Measurements from ENCODE around the gene ENTPD7.
"Not testable (repeated sequence)": the region's sequence is repeated elsewhere in the genome, so short reads cannot be mapped to it uniquely, and the experiment has no call there.

The ENTPD7 gene

GRCh38 chr10:99714446-99714845 is 55.1 kb downstream of the ENTPD7 start:
- WGBS (ENCODE audit: insufficient coverage, insufficient read length) = no CpG with 5 or more reads among the region's 5 CpGs
- H3K4me3 ChIP-seq (ENCODE audit: low read length) = no peak overlapping the region
- H3K27me3 ChIP-seq (ENCODE audit: control insufficient read depth, insufficient read depth, low read length) = no peaks in the 10 kb centered on the region
- DNase-seq (ENCODE audit: low read depth, low spot score) = no peak
- H3K27ac ChIP-seq (ENCODE audit: low read length) = no peak overlapping the region
- peaks cover 7% of the 10 kb centered on the region; the same call in 1 of the 2 replicates for H3K36me3 ChIP-seq (ENCODE audit: control insufficient read depth, insufficient read depth, low read length)
- no peaks in the 10 kb centered on the region for H3K9me3 ChIP-seq (ENCODE audit: control insufficient read depth, insufficient read depth, low read length)
- H3K4me1 ChIP-seq (ENCODE audit: control insufficient read depth, insufficient read depth, low read length) = no peaks in the 10 kb centered on the region

- H3K27ac ChIP-seq (ENCODE audit: low read length) = no peak overlapping the region
- H3K9me3 ChIP-seq (ENCODE audit: control insufficient read depth, insufficient read depth, low read length) = no peaks in the 10 kb centered on the region
- no peaks in the 10 kb centered on the region for H3K27me3 ChIP-seq (ENCODE audit: control insufficient read depth, insufficient read depth, low read length)
- no peak overlapping the region for H3K4me3 ChIP-seq (ENCODE audit: low read length)
- no peaks in the 10 kb centered on the region for H3K4me1 ChIP-seq (ENCODE audit: control insufficient read depth, insufficient read depth, low read length)
- peaks cover 10% of the 10 kb centered on the region; the same call in 1 of the 2 replicates for H3K36me3 ChIP-seq (ENCODE audit: control insufficient read depth, insufficient read depth, low read length)
- whole genome bisulfite sequencing (ENCODE audit: insufficient coverage, insufficient read length) = no CpG with 5 or more reads among the region's 2 CpGs
- DNase-seq (ENCODE audit: low read depth, low spot score) = no peak
Observed at GRCh38 chr10:99720387-99720786, 61.1 kb downstream of the ENTPD7 start.

GRCh38 chr10:99730026-99730425 is 70.7 kb downstream of the ENTPD7 start:
- Histone ChIP-seq H3K9me3 (ENCODE audit: control insufficient read depth, insufficient read depth, low read length) (no peaks in the 10 kb centered on the region), H3K4me1 (ENCODE audit: control insufficient read depth, insufficient read depth, low read length) (no peaks in the 10 kb centered on the region), H3K27me3 (ENCODE audit: control insufficient read depth, insufficient read depth, low read length) (no peaks in the 10 kb centered on the region), H3K27ac (ENCODE audit: low read length) (no peak overlapping the region), H3K4me3 (ENCODE audit: low read length) (no peak overlapping the region), H3K36me3 (ENCODE audit: control insufficient read depth, insufficient read depth, low read length) (peaks cover 6% of the 10 kb centered on the region; the same call in 1 of the 2 replicates)
- DNase-seq (ENCODE audit: low read depth, low spot score) = no peak
- no CpG with 5 or more reads among the region's 1 CpG for WGBS (ENCODE audit: insufficient coverage, insufficient read length)

- Histone ChIP-seq H3K27ac (ENCODE audit: low read length) (no peak overlapping the region), H3K36me3 (ENCODE audit: control insufficient read depth, insufficient read depth, low read length) (peaks cover 6% of the 10 kb centered on the region; the same call in 1 of the 2 replicates), H3K9me3 (ENCODE audit: control insufficient read depth, insufficient read depth, low read length) (no peaks in the 10 kb centered on the region), H3K4me1 (ENCODE audit: control insufficient read depth, insufficient read depth, low read length) (no peaks in the 10 kb centered on the region), H3K4me3 (ENCODE audit: low read length) (peak overlapping the region; percentile 93), H3K27me3 (ENCODE audit: control insufficient read depth, insufficient read depth, low read length) (no peaks in the 10 kb centered on the region)
- DNase-seq (ENCODE audit: low read depth, low spot score) = no peak
- no CpG with 5 or more reads among the region's 16 CpGs for WGBS (ENCODE audit: insufficient coverage, insufficient read length)
Observed at GRCh38 chr10:99731306-99732032, 72.2 kb downstream of the ENTPD7 start.

- no peaks in the 10 kb centered on the region for H3K27me3 ChIP-seq (ENCODE audit: control insufficient read depth, insufficient read depth, low read length)
- peaks cover 3% of the 10 kb centered on the region; the same call in 1 of the 2 replicates for H3K36me3 ChIP-seq (ENCODE audit: control insufficient read depth, insufficient read depth, low read length)
- peak within 1 kb of the TSS; percentile 93 for H3K4me3 ChIP-seq (ENCODE audit: low read length)
- no peaks in the 10 kb centered on the region for H3K9me3 ChIP-seq (ENCODE audit: control insufficient read depth, insufficient read depth, low read length)
- H3K27ac ChIP-seq (ENCODE audit: low read length) = no peak within 1 kb of the TSS
- no CpG with 5 or more reads among the region's 73 CpGs for WGBS (ENCODE audit: insufficient coverage, insufficient read length)
- peak; percentile 96 for DNase-seq (ENCODE audit: low read depth, low spot score)
- no peaks in the 10 kb centered on the region for H3K4me1 ChIP-seq (ENCODE audit: control insufficient read depth, insufficient read depth, low read length)
Observed at GRCh38 chr10:99732033-99732842, 72.9 kb downstream of the ENTPD7 start, which contains the start of the genes COX15 and CUTC. Gene COX15 (minus strand): TSS chr10:99732127. CDS start chr10:99732049, 78 bp downstream. Gene CUTC (plus strand): TSS chr10:99732234. CDS start chr10:99732349, 115 bp downstream.

- WGBS (ENCODE audit: insufficient coverage, insufficient read length) = no CpG with 5 or more reads among the region's 8 CpGs
- H3K36me3 ChIP-seq (ENCODE audit: control insufficient read depth, insufficient read depth, low read length) = peaks cover 2% of the 10 kb centered on the region; the same call in 1 of the 2 replicates
Observed at GRCh38 chr10:99733366-99733765, 74.1 kb downstream of the ENTPD7 start.

GRCh38 chr10:99734111-99734510 is 74.8 kb downstream of the ENTPD7 start:
- not testable (repeated sequence) for H3K4me1 ChIP-seq (ENCODE audit: control insufficient read depth, insufficient read depth, low read length); DNase-seq (ENCODE audit: low read depth, low spot score); H3K36me3 ChIP-seq (ENCODE audit: control insufficient read depth, insufficient read depth, low read length); H3K27ac ChIP-seq (ENCODE audit: low read length); H3K9me3 ChIP-seq (ENCODE audit: control insufficient read depth, insufficient read depth, low read length); H3K27me3 ChIP-seq (ENCODE audit: control insufficient read depth, insufficient read depth, low read length); H3K4me3 ChIP-seq (ENCODE audit: low read length)
- no CpG with 5 or more reads among the region's 10 CpGs for WGBS (ENCODE audit: insufficient coverage, insufficient read length)

More at GRCh38 chr10:99733366-99733765, 74.1 kb downstream of the ENTPD7 start:
- no peaks in the 10 kb centered on the region for H3K9me3 ChIP-seq (ENCODE audit: control insufficient read depth, insufficient read depth, low read length)
- H3K27ac ChIP-seq (ENCODE audit: low read length) = no peak overlapping the region
- H3K4me1 ChIP-seq (ENCODE audit: control insufficient read depth, insufficient read depth, low read length) = no peaks in the 10 kb centered on the region
- H3K4me3 ChIP-seq (ENCODE audit: low read length) = no peak overlapping the region
- DNase-seq (ENCODE audit: low read depth, low spot score) = no peak
- H3K27me3 ChIP-seq (ENCODE audit: control insufficient read depth, insufficient read depth, low read length) = no peaks in the 10 kb centered on the region

GRCh38 chr10:99740260-99740659 is 81.0 kb downstream of the ENTPD7 start:
- no peaks in the 10 kb centered on the region for H3K4me1 ChIP-seq (ENCODE audit: control insufficient read depth, insufficient read depth, low read length)
- H3K27me3 ChIP-seq (ENCODE audit: control insufficient read depth, insufficient read depth, low read length) = no peaks in the 10 kb centered on the region
- H3K27ac ChIP-seq (ENCODE audit: low read length) = no peak overlapping the region
- H3K36me3 ChIP-seq (ENCODE audit: control insufficient read depth, insufficient read depth, low read length) = peaks cover 10% of the 10 kb centered on the region; the same call in 1 of the 2 replicates
- DNase-seq (ENCODE audit: low read depth, low spot score) = no peak
- no peak overlapping the region for H3K4me3 ChIP-seq (ENCODE audit: low read length)
- WGBS (ENCODE audit: insufficient coverage, insufficient read length) = no CpG with 5 or more reads among the region's 2 CpGs
- no peaks in the 10 kb centered on the region for H3K9me3 ChIP-seq (ENCODE audit: control insufficient read depth, insufficient read depth, low read length)

GRCh38 chr10:99740933-99741559 is 81.7 kb downstream of the ENTPD7 start:
- Histone ChIP-seq H3K27me3 (ENCODE audit: control insufficient read depth, insufficient read depth, low read length) (no peaks in the 10 kb centered on the region), H3K27ac (ENCODE audit: low read length) (no peak overlapping the region), H3K36me3 (ENCODE audit: control insufficient read depth, insufficient read depth, low read length) (peaks cover 10% of the 10 kb centered on the region; the same call in 1 of the 2 replicates), H3K4me1 (ENCODE audit: control insufficient read depth, insufficient read depth, low read length) (no peaks in the 10 kb centered on the region), H3K4me3 (ENCODE audit: low read length) (no peak overlapping the region), H3K9me3 (ENCODE audit: control insufficient read depth, insufficient read depth, low read length) (no peaks in the 10 kb centered on the region)
- DNase-seq (ENCODE audit: low read depth, low spot score) = no peak
- no CpG with 5 or more reads among the region's 3 CpGs for WGBS (ENCODE audit: insufficient coverage, insufficient read length)

- DNase-seq (ENCODE audit: low read depth, low spot score) = no peak
- no peak overlapping the region for H3K27ac ChIP-seq (ENCODE audit: low read length)
- no peaks in the 10 kb centered on the region for H3K9me3 ChIP-seq (ENCODE audit: control insufficient read depth, insufficient read depth, low read length)
- peaks cover 14% of the 10 kb centered on the region; the same call in 1 of the 2 replicates for H3K36me3 ChIP-seq (ENCODE audit: control insufficient read depth, insufficient read depth, low read length)
- no peaks in the 10 kb centered on the region; the same call in 1 of the 2 replicates for H3K27me3 ChIP-seq (ENCODE audit: control insufficient read depth, insufficient read depth, low read length)
- no peaks in the 10 kb centered on the region for H3K4me1 ChIP-seq (ENCODE audit: control insufficient read depth, insufficient read depth, low read length)
- no peak overlapping the region for H3K4me3 ChIP-seq (ENCODE audit: low read length)
Observed at GRCh38 chr10:99742254-99742653, 82.9 kb downstream of the ENTPD7 start.
